Glomerular visceral epithelial cell (primary cell): Measurements from ENCODE around the gene GAMT.

ENCODE experiments used
- DNase-seq: peaks from one replicate; pipeline ENCODE4 v3.0.0-alpha.2; 2016; ENCODE audit errors: extremely low spot score

GAMT gene

DNA sequence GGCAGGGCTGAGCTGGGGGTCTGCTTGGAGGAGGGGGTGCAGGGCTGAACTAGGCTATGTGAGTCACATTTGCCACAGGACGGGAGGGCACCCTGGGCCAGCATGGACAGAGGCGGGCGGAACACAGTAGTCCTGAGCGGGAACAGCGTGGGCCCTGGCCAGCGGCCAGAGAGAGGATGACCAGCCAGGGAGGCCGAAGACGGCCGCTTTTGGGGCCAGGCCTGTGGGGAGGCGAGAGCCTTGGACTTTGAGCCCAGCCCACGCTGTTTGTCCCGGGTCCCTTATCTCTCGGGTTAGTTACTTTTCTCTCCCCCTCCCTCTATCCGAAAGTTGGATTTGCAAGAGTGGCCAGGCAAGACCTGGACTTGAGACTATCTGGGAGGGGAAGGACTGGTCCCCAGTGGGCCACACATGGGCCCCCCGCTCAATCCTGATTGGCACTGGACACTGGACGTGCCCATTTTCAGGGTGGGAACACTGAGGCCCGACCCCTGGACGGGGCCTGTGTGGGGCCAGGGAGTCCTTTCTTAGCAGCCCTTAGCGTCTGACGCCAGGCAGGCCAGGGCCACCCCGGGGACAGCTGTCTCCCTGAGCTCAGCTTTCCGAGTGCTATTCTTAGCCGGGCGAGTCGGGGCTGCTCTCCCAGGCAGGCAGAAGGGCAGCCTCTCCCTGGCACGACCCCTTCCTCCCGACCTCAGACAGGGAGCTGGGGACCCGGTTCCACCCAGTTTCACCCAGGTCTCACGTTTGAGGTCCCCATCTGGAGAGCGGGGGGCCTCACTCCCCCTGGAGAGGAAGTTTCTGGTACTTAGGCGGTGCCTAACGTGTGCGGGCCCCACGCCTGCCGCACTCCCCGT lies 833 bp downstream of the GAMT start:
- no peak for DNase-seq

DNA sequence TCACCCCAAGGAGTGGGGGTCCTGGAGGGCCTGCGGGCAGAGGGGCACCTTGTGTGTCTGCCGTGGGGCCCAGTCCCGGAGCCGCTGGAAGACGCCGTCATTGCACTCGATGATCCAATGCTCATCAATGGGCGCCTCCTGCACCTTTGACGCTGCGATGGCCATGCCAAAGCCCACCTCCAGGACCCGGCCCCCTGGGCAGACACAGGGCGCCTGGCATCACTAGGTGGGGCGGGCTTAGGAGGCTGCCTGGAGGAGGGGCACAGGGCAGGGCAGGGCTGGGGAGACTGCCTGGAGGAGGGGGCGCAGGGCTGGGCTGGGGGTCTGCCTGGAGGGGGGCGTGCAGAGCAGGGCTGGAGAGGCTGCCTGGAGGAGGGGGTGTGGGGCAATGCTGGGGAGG lies 1.6 kb downstream of the GAMT start:
- DNase-seq, result no peak

DNA sequence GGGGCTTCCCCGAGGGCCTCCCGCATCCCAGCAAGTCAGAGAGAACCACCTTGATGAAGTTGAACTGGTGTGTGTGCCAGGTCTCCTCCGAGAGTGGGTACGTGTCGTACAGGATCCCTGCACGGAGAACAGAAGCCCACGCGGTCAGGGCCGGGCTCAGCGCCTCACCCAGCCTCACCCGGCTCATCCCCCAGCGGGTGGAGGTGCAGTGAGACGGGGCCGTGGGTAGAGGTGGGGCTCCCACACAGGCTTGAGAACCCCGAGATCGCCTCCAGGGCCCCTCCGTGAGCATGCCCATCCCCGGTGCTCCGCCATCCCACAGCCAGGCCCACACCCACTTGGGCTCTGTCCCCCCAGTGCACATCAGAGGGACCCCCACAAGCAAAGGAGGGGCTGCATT lies 2.3 kb downstream of the GAMT start:
- DNase-seq, result no peak

- DNase-seq, result no peak
Observed at GRCh38 chr19:1397838-1398237, 3.5 kb downstream of the GAMT start.

DNA sequence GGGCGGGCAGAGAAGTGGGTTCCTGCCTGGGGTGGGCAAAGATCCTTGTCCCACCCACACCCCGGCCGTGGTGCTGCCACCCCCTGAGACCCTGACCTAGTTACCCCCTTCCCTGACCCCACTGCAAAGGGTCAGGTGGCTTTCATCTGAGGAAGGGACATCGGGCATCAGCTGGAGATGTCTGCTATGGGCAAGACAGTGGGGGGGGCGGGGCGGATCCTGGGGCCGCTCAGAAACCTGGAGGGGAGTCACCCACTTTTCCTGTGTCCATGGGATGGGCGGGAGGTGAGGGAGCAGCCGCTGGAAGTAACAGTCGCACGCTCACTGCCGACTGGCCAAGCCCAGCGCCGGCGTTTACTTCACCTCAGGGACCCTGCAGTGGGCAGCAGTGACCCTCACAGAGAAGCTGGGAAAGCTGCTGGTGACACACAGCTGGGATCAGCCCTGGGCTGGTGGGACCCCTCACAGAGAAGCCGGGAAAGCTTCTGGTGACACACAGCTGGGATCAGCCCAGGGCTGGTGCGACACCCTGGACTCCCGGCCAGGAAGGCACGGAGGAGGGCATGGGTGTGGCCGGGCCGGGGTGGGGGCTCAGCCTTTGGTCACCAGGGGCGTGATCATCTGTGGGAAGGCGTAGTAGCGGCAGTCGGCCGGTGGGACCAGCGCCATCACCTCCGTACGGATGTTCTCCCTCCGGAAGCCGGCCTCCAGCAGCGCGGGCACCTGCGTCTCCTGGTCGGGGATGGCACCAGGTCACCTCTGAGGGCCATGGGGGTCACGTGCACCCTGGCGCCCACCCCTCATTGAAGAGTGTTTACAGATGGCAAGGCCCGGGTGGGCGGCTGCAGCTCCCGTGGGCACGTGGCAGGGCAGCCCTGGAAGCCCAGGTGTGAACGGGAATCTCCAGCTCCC lies 4.3 kb downstream of the GAMT start:
- DNase-seq, result no peak

DNA sequence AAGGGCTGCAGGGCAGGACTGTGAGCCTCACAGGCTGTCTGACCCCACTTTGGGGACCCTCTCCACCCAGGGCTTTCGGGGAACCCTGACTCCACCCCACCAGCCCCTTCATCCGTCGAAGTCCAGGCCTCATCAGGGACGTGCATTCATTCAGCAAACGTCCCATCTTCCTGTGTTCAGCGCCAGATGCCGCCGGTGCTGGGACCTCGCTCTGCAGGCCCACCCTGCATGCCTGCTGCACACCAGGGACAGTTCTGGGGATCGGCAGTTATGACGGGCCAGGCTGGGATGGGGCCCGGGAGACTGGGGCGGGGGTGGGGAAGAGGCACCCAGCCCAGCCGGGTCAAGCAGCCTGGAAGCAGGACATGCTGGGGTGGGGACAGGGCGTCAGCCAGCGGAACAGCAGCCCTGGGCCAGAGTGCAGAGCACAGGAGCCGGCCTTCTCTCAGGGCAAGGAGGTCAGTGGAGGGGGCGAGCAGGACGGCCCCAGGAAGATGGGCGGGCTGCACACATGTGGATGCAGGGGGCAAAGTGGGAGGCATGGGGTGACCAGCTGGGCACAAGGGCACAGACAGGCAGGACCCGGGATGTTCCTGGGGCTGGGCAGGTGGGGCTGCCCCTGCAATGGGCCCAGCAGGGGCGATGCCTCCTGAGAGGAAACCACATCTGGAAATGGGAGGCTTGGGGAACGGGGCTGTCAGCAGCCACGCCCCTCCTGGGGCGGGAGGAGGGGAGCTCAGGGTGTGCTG lies 5.1 kb downstream of the GAMT start:
- DNase-seq, result no peak

DNA sequence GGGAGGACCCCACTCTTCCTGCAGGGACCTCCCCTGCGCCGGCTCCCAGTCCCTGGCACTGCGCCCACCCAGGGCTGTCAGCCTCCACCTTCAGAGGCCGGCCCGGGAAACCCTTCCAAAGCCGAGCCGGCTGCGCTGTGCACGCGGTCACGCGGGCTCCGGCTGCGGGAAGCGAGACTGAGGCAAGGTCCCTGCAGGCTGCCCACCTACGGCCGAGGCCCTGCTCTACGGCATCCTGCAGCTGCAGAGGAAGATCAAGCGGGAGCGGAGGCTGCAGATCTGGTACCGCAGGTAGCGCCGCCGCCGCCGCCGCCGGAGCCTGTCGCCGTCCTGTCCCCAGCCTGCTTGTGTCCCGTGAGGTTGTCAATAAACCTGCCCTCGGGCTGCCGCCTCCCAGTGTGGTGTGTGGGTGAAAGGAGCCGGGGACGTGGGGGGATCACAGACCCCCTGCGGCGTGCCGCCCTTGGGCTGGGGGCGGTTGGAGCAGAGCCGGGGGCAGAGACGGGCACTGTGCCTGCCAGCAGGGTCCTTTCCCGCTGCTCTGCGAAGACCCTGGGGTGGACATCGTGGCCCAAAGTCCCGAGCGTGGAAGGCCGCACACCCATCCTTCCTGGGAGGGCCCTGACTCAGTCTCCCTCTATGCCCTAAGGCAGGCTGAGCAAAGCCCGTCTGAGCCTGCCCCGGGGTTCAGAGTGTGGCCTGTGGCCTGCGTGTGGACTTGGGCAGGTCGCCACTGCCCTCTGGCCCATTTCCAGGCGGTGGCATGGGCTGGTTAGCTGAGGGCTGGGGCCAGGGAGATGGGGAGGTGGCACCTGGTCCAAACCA lies 5.9 kb downstream of the GAMT start:
- DNase-seq, result no peak

DNA sequence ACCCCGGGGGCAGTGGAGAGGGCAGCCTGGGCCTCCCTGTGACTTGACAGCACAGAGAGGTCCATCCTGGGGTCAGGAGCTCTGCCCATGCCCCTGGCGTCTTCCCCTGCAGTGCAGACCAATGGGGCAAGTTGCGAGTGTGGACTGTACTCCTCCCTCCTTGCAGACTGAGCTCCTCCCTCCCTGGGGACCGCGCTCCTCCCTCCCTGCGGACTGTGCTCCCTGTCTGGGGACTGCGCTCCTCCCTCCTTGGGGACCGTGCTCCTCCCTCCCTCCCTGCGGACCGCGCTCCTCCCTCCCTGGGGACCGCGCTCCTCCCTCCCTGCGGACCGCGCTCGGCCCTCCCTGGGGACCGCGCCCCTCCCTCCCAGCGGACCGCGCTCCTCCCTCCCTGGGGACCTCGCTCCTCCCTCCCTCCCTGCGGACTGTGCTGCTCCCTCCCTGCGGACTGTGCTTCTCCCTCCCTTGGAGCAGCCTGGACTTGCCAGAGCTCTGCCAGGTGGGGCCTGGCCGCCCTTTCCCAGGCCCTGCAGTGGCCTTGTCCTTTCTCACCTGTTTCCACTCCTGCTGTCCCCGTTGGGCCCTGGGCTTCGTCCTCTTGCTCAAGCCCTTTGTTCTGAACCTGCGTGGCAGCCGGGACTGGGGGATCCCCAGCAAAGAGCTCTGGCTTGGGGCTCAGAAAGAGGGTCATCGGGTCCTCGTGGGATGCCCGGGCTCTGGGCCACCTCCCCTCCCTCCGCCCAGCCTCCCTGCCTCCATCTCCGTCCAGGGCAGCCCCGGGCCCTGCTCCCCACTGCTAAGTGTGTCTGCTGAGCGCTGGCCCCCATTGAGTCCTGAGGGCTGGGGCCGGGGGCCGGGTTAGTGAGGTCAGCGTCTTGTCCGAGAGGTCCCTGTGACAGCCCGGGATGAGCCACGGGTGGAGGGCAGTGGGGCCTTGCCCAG lies 6.8 kb downstream of the GAMT start:
- DNase-seq, result no peak

DNA sequence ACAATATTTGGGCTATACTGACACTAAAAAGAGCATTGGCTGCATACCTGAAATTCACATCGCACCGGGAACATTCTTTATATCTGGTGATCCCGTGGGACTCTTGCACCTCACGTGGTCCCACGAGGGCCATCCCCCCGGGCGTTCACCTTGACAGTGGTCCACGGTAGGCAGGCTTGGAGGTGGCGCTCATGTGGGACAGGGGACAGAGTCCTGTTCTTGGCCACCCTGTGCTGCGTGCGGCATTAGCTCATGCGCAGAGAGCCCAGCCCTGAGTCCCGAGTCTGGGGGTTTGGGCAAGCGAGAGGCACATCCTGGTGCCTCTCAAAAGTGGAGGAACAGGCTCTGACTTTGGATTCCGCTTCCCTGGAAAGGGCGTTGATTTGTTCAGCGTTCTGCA lies 7.5 kb downstream of the GAMT start:
- DNase-seq, result no peak

DNA sequence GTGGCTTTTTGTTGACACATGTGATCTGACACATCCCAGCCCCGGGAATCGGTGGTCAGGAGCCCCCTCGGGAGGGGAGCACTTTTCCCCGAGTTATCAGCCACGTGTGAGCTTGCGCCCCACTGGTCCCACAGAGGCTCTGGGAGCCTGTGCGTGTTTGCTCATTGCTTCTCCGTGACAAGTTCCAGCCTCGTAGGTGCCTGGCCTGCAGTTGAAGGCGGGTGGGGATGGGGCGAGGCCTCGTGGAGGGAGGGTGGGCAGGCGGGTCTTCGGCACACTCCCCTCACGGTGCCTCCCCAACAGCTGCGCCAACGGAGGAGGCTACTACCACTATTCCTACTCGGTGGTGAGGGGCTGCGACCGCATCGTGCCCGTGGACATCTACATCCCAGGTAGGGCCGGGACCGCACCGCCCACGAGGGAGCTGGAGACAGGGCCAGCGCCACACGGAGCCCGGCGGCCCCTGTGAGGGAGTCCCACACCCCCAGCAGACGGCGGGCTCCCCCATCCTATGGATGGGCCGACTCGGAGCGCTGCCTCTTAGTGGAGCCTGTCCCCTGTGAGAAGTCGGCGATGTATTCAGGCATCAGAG lies 8.3 kb downstream of the GAMT start:
- no peak for DNase-seq

GRCh38 chr19:1392407-1392806 lies 8.9 kb downstream of the GAMT start:
- DNase-seq, result no peak

- no peak for DNase-seq
Observed at GRCh38 chr19:1390890-1391423, 10.4 kb downstream of the GAMT start.

GRCh38 chr19:1389033-1389940 lies 12.1 kb downstream of the GAMT start:
- no peak for DNase-seq

DNA sequence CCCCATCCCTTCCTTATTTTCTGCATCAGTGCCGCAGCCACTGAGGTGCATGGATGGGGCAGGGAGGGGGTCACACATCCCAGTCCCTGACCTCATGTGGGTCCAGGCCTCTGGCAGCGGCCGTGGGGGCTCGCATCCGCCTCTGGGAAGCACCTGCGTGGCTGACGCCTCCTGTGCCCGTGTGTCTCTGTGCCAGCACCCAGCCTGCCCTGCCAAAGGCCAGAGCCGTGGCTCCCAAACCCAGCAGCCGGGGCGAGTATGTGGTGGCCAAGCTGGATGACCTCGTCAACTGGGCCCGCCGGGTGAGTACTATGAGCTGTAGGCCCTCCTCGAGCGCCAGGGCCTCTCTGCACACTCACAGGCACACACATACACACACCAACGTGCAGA lies 12.7 kb downstream of the GAMT start:
- DNase-seq, result no peak

DNA sequence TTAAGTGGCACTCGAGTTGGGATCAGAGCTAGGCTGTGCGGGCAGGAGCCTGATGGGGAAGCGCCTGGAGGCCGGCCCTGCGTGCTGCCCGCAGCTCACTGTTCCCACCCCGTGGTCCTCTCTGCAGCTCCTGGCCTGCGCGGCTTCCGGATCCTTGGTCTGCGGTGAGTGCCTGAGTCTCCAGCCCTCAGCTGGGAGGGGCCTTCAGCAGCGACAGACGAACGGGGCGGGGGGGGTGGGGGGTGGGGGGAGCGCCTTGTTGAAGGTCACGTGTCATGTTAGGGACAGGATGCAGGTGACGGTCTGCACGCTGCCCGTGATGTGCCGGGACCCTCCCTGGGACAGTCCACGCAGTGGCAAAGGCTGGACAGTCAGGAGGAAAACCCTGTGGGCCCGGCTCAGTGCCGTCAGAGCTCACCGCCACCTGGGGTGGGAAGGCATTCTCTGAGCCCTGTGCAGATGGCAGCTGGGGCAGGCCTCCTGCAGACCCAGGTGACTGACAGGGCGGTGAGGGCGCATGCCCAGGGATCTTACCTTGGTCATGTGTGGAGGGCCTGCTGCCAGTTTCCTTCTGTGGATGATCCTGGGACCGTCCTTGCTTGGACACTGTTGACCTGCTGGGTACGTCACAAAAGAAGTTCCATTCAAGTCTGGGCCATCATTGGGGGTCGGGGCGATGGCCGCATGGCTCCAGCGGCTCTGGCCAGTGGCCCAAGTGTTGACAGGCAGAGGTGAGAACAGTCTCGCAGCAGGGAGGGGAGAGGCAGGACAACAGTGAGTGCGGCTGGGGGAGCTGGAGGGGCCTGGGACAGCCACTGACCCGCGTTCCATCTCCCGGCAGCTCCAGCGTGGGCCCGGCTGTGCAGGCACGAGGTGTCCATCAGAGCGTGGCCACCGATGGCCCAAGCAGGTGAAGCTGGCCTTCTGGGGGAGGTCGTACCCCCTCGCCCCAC lies 13.4 kb downstream of the GAMT start:
- no peak for DNase-seq

DNA sequence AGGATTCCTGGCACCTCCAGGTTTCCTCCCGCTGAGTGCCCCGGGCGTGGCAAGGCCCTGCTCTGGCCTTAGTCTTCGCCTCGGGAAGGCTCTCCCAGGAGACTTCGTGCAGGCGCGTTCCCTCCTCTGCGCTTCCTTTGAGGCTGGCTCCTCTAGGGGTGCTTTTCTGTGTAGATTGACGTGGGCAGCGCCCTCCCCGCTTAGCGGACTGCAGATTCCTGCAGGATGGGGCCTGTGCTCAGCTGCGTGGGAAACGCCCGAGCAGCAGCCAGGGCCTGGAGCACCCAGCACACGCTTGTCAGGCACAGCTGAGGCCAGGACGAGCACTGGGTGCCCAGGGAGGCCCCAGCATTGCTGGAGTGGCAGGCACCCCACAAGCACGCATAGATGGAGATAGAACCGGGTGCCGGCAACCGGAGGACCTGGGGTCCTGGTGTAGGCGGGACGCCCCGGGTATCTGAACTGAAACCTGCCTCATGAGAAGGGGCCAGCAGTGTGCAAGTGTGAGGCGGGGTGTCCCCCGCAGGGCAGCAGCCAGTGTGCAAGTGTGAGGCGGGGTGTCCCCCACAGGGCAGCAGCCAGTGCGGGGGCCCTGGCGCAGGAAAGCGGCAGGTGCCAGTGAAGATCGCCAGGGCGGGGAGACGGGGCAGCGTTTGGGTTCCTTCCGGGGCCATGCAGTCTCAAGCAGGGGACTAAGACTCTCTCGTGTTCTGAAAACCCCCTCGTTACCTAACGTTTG lies 14.2 kb downstream of the GAMT start:
- no peak for DNase-seq

GRCh38 chr19:1385816-1386215 lies 15.5 kb downstream of the GAMT start:
- no peak for DNase-seq
